GM21825 (cell line): Measurements from ENCODE around the gene DCLK1.

Experiments used
- ATAC-seq: cut with Tn5 transposase; IDR thresholded peaks from one replicate; pipeline ENCODE4 v1.9.1; 2021; ENCODE audit warnings: mild to moderate bottlenecking, moderate library complexity; ENCODE audit not compliant: unreplicated experiment

Gene DCLK1

GRCh38 chr13:35794734-35795389 lies 336.3 kb downstream of the DCLK1 start:
- ATAC-seq = no peak

DNA sequence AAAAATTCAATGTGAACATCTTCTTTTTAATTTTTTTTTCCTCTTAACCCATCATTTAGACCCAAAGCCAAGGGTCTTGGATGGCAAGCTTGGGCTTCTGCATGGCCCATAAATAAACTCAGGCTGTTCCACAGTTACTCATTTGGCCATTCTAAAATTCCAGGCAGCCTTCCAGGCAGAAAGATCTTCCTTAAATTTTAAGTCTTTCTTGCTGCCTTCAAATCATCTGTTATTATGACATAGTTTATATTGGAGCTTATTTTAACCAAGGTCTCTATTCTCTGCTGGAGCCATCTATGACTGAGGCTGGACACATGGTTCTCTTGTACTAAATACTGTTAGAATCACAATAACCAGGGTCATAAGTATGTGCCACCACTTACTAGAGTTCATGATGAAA lies 337.4 kb downstream of the DCLK1 start:
- no peak for ATAC-seq

- no peak for ATAC-seq
Observed at GRCh38 chr13:35792911-35793310, 338.3 kb downstream of the DCLK1 start.

DNA sequence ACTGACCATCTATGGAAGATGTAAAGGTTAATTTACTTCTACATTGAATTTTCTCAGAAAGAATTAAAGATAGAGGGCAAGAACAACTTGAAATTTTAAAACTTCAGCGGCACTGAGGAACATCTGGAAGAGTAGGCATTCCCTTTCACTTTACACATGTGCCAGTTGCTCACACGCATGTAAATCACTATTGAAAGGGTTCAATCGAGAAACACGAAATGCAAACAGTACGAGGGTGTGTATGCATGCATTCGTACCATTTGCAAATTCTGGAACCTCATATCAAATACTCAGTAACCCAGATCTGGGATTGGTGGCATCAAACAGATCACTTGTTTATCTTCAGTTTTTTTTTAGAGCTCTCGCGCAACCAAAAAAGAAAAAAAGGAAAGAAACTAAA lies 339.2 kb downstream of the DCLK1 start:
- ATAC-seq = no peak

- no peak for ATAC-seq
Observed at GRCh38 chr13:35791184-35791851, 339.9 kb downstream of the DCLK1 start.

GRCh38 chr13:35789335-35790165 lies 341.6 kb downstream of the DCLK1 start:
- ATAC-seq = no peak

DNA sequence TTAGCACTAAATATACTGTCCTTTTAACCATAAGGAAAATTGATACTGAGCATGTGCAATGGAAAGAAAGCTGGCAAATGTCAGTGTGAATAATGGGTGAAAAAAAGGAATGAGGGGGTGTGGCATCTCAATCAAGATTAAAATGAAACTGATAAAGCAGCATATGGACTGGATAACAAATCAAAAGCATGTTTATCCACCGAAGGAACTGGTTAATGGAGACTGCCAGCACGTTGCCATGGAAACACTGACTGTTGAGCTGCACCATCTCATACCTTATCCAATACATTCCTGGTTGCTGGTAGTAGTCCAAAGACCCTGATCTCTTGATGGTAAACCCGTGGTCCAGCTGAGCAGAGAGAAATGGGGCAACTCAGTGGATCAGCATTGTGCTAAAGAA lies 343.2 kb downstream of the DCLK1 start:
- ATAC-seq = no peak

GRCh38 chr13:35785576-35786303 lies 345.4 kb downstream of the DCLK1 start:
- no peak for ATAC-seq

DNA sequence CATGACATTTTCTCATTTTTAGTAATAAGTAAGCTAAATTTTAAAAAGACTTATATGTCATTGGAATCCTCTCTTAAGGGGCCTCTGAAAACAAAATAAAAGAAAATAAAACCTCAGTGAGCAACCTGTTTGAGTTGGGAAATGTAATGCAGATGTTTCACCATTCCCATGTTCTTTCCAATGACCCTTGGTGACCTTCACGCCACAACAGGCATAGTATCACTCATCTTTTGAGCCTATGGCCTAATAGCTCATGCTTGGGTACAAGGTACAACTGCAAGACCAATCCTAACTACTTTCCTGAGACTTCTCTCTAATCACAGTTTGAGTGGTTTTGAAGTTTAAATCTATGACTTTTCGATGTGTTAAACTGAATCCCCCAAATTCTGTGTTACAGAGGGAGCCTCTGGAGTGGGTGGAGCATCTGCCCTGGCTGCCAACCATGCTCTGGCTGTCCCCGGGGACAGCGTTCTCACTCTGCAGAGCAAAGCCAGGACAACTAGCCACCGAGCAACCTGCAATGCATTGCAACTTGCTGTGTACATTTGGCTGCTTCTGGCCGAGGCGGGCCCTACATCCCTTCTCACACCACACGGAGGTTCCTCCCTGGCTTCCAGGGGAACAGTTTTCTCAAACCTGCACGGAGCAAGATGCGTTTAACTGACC lies 346.8 kb downstream of the DCLK1 start:
- no peak for ATAC-seq

DNA sequence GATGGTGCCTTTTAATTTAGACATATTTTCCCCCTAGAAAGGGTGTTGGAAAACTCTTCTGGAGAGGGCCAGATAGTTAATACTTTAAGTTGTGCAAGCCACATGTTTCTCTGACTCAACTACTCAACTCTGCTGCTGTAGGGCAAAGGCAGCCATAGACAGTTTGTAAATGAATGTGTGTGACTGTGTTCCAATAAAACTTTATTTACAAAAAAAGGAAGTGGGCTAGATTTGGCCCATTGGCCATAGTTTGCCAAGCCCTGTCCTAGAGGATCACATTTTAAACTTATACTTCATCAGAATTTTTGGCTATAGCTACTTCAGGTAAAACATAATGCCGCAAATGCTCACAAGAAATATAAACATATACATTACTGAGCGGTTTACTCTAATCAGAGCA lies 348.4 kb downstream of the DCLK1 start:
- no peak for ATAC-seq

- no peak for ATAC-seq
Observed at GRCh38 chr13:35781036-35782000, 349.9 kb downstream of the DCLK1 start.

GRCh38 chr13:35780613-35781012 lies 350.6 kb downstream of the DCLK1 start:
- ATAC-seq = no peak

DNA sequence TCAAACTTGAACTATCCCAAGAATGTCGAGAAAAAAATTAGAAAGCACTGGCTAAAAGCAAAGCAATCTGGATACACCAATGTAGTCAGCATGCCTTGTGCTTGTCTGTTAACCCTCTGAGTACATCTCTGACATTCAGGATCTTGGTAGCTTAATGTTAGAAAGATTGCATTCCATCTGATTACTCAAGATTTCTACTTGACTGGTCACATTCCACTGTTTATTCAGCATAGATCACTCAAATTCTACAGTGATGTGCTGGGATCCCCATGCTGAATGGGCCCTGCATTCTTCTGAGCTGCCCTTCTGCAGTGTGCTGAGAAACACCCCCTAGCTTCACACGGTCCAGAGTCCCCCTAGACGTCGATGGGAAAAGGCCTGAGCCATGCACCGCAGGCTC lies 359.3 kb downstream of the DCLK1 start:
- ATAC-seq = no peak

DNA sequence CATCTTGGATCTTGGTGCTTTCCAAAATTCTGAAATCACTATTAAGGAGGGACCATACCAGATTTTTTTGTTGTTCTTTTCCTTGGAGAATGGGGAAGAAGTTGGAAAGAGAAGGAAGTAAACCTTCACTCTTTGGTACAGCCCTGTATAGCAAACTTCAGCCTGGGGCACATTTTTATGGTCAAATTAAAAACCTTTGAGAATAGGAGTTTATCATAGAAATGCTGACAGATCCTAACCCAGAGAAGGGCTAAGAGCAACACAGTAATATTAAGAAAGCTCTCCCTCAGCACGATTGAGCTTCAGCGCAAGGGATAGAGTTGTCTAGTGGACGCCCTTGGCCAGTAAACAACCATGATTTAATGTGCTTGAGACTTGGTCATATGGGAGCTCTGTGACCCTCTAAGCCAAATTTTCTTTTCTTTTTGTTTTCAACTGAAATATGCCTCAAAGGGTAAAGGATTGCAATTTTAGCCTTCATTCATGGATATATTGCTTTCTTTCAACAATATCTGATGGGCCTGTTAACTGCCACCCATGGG lies 360.4 kb downstream of the DCLK1 start:
- no peak for ATAC-seq

DNA sequence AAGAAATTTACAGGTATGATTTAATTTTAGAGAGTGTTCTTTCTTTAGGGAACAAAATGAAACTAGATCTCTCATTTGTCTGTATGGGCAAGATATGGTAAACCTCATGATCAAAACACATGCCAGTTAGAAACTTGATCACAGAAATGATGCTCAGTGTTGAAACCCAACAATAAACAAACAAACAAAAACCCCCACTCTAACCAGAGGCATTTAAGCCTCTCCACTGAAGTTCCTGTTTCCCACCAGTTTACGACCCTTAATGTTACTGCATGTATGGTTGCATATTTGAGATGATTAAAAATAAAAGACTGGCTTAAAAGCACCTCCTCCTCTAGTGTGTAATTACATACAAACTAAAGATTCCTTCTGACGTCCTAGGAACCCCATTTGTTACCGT lies 361.4 kb downstream of the DCLK1 start:
- ATAC-seq = no peak

- ATAC-seq = no peak
Observed at GRCh38 chr13:35768551-35768950, 362.6 kb downstream of the DCLK1 start.

GRCh38 chr13:35768073-35768472 lies 363.1 kb downstream of the DCLK1 start:
- ATAC-seq = no peak

- ATAC-seq = no peak
Observed at GRCh38 chr13:35767256-35767976, 363.8 kb downstream of the DCLK1 start.

DNA sequence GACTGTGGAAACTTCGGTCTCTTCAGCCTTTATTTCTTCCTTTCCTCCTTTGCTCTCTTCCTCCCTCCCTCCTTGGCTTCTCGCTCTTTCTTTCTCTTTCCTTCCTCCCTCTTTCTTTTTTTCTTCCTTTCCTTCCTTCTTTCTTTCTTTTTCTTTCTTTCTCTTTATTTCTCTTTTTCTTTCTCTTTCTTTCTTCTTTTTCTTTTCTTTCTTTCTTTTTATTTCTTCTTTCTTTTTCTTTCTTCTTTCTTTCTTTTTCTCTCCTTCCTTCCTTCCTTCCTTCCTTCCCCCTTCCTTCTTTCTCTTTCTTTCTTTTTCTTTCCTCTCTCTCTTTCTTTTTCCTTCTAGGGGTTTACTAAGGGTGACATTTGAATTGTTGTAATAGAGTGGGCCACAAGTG lies 364.5 kb downstream of the DCLK1 start:
- ATAC-seq = no peak
